LNCAP (cell line): ENCODE data around the gene SNCA.

Source experiments
- TF ChIP-seq, protein P1 (sequence below): fragments of 450-650 bp; IDR thresholded peaks from 2 replicates; pipeline ENCODE4 v1.5.1; 2017; ENCODE audit warnings: mild to moderate bottlenecking

SNCA gene

DNA sequence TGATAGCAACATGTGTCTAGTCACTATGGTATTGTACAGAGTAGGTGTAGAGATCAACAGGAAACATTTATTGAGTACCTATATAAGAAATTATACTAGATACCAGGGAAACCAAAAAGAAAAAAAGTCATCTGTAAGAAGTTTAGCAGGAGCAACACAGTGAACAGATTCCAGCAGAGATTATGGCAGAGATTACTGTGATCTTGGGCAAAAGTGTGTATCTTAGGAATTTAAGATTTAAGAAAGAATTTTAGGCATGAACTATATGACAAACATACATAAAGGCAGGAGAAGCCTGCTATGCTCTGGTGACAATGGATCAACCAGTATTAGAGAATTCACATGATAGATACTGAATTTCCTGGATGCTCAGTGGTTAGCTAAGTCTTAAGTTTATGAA is 37.9 kb downstream of the SNCA start:
- TF ChIP-seq, protein P1, sequence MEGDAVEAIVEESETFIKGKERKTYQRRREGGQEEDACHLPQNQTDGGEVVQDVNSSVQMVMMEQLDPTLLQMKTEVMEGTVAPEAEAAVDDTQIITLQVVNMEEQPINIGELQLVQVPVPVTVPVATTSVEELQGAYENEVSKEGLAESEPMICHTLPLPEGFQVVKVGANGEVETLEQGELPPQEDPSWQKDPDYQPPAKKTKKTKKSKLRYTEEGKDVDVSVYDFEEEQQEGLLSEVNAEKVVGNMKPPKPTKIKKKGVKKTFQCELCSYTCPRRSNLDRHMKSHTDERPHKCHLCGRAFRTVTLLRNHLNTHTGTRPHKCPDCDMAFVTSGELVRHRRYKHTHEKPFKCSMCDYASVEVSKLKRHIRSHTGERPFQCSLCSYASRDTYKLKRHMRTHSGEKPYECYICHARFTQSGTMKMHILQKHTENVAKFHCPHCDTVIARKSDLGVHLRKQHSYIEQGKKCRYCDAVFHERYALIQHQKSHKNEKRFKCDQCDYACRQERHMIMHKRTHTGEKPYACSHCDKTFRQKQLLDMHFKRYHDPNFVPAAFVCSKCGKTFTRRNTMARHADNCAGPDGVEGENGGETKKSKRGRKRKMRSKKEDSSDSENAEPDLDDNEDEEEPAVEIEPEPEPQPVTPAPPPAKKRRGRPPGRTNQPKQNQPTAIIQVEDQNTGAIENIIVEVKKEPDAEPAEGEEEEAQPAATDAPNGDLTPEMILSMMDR: no peak

DNA sequence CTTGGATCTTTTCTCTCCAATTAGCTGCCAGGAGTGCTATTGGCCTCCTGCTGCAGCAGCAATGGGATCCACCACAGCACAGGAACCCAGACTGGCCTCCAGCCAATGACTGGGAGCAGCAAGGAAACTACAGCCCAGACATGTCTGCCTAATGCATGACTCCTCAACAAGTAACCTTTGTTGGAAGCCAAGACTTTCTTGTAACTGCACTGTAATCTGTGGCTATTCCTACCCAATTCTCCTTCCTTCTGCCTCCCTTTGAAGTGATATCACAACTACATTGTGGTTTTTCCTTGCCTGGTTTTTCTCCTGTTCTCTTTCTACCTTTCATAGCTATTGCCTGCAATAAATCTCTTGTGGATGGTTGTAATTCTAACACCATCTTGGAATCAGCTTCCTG is 39.8 kb downstream of the SNCA start:
- TF ChIP-seq, protein P1: no peak

DNA sequence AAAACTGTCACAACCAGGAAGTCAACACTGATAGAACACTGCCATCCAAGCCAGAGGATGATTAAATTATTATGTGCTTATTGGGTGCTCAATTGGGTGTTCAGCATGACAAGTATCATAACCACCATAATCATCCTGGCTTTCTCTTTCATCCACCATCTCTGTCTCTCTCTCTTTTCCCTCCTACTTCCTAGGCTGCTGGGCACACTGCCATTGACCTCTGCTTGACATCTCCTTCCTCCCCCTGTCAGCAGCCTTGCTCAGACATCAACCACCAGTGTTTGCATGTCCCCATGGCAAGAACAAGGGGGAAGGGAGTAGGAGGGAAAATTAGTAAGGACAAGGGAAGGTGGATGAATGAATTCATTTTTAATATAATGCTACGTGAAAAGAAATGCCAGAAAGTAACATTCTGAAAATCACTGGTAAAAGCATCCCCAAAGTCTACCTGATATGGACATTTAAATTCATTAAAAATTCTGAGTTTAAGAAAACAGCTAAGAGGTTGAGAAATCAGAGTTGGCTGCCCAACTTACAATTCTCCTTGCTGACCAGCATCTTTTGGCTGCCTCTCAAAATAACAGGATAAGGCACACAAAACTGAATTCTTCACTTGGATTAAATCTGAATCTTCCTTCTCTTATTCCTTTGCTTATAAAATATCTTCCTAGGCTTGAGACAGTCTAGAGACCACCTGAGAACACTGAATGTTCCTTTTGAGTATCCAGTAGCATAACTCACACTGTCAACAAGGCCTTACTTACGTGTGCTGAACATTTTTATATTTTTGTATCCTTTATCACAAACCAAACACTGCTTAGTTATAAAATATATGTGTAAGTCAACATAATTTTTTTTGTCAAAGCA is 48.5 kb downstream of the SNCA start:
- TF ChIP-seq, protein P1: no peak

DNA sequence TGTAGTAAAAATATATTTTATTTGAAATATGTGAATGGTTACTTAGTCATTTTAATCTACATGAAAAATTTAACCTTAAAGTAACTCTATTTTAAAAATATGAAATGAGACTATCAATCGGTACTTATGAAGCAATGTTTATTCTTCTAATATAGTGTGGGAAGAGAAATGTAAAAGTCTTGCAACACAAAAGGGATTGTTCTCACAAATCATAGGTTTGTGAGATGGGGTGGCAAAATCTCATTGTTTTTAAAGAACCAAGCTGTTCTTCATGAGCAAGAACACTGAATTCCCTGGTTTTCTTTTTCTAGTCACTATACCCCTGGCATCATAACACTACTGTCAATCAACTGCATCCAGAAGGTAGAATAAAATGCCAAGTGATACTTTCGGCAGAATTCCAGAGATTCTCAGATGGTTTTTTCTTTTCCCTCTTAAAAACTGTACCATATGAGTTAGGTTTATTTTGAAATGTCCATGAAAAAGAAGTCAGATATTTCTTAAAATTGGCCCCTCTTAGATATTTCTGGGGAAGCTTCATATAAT is 52.2 kb downstream of the SNCA start:
- TF ChIP-seq, protein P1: no peak

DNA sequence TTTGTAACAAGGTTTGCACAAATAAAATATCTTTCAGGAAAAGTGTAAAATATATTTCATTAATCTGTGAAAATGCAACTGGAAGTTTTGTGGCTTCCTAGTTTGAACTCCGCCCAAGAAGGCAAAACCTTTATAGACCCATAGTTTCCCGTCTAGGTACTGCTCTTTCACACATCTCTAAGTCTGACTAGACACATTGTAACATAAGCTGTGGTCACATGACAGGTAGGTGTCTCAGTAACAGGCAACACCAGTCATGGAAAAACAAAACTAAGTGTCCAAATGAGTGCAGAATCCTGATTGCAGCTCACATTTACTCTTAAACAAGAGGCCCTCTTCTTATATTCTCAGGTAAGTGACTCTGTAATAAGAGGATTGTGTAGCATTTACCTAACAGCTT is 55.6 kb downstream of the SNCA start:
- TF ChIP-seq, protein P1: no peak

DNA sequence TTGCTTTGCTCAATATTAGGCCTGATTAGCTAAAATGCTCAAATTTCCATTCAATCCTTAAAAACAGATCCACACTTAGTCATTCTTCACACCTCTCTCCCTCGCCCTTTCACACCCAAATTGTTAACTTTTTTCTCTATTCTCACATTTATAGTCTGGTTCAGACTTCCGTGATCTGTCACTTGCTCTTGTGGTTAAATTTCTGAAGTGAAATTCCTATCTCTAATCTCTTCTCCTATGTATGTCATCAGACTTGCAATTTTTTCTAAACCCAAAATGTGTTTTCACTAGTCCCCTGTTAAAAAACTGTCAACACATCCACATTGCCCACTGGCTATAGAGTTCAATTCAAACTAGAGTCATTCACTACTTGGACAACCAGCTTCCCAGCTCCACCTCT is 63.2 kb downstream of the SNCA start:
- TF ChIP-seq, protein P1: no peak

DNA sequence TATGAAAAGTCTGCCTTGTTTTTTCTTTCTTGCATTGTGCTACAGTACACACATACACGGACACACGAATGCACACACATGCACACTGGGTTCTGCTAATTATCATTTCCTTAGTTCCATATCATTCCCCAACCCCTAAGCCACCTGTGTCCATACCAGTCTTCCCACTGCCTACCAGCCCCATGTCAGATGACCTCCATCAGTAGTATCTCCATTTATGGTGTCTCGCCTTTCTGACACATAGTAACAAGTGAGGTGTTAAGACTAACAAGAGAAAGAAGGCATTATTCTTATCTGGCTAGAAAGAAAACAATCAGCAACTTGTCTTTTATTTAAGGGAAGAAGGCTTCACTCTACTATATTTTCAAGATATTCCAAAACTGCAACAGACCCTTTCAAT is 67.1 kb downstream of the SNCA start:
- TF ChIP-seq, protein P1: no peak
